ENCODE measurements around the gene UST.

UST gene

GRCh38 chr6:149046822-149047246 is 300.0 kb downstream of the UST start:
- no peak overlapping the region for H2AFZ ChIP-seq (ENCODE audit: low read depth)
- H3K79me2 ChIP-seq (ENCODE audit: insufficient read depth, low read depth): no peaks in the 10 kb centered on the region
- no peaks in the 10 kb centered on the region for H3K36me3 ChIP-seq (ENCODE audit: insufficient read depth)
- H3K27me3 ChIP-seq (ENCODE audit: insufficient read depth, low read depth): no peaks in the 10 kb centered on the region
- H3K4me3 ChIP-seq (IDR thresholded peaks at IDR 0.05; ENCODE audit: insufficient read depth, low read depth, low read length): no peak overlapping the region
- H3K4me2 ChIP-seq: peak overlapping the region; percentile 75
- H4K20me1 ChIP-seq (ENCODE audit: insufficient read depth): no peaks in the 10 kb centered on the region
- peaks cover 17% of the 10 kb centered on the region for H3K4me1 ChIP-seq (ENCODE audit: low read depth, poor library complexity, severe bottlenecking)
- H3K27ac ChIP-seq: no peak overlapping the region
- TF ChIP-seq CTCF (conservative IDR thresholded peaks at IDR 0.05; ENCODE audit: low read depth, low read length): no peak
- no peak overlapping the region for H3K9ac ChIP-seq

GRCh38 chr6:149049230-149049629 is 302.4 kb downstream of the UST start:
- Histone ChIP-seq H3K4me3 (IDR thresholded peaks at IDR 0.05; ENCODE audit: insufficient read depth, low read depth, low read length) (no peak overlapping the region), H3K4me1 (ENCODE audit: low read depth, poor library complexity, severe bottlenecking) (peaks cover 17% of the 10 kb centered on the region), H3K4me2 (no peak overlapping the region), H4K20me1 (ENCODE audit: insufficient read depth) (no peaks in the 10 kb centered on the region), H3K36me3 (ENCODE audit: insufficient read depth) (no peaks in the 10 kb centered on the region), H3K27ac (no peak overlapping the region), H3K27me3 (ENCODE audit: insufficient read depth, low read depth) (no peaks in the 10 kb centered on the region), H3K79me2 (ENCODE audit: insufficient read depth, low read depth) (no peaks in the 10 kb centered on the region), H3K9ac (no peak overlapping the region), H2AFZ (ENCODE audit: low read depth) (no peak overlapping the region)
- no peak for TF ChIP-seq CTCF (conservative IDR thresholded peaks at IDR 0.05; ENCODE audit: low read depth, low read length)

- H3K9ac ChIP-seq: no peak overlapping the region
- no peaks in the 10 kb centered on the region for H3K79me2 ChIP-seq (ENCODE audit: insufficient read depth, low read depth)
- H3K36me3 ChIP-seq (ENCODE audit: insufficient read depth): no peaks in the 10 kb centered on the region
- H3K27me3 ChIP-seq (ENCODE audit: insufficient read depth, low read depth): no peaks in the 10 kb centered on the region
- no peak overlapping the region for H3K4me3 ChIP-seq (IDR thresholded peaks at IDR 0.05; ENCODE audit: insufficient read depth, low read depth, low read length)
- TF ChIP-seq CTCF (conservative IDR thresholded peaks at IDR 0.05; ENCODE audit: low read depth, low read length): no peak
- no peak overlapping the region for H3K27ac ChIP-seq
- H3K4me1 ChIP-seq (ENCODE audit: low read depth, poor library complexity, severe bottlenecking): peaks cover 17% of the 10 kb centered on the region
- no peaks in the 10 kb centered on the region for H4K20me1 ChIP-seq (ENCODE audit: insufficient read depth)
- no peak overlapping the region for H3K4me2 ChIP-seq
- no peak overlapping the region for H2AFZ ChIP-seq (ENCODE audit: low read depth)
These were observed 303.3 kb downstream of the UST start for GRCh38 chr6:149050160-149050559.

- Histone ChIP-seq H2AFZ (ENCODE audit: low read depth) (no peak overlapping the region), H3K36me3 (ENCODE audit: insufficient read depth) (no peaks in the 10 kb centered on the region), H3K79me2 (ENCODE audit: insufficient read depth, low read depth) (no peaks in the 10 kb centered on the region), H3K9ac (no peak overlapping the region), H4K20me1 (ENCODE audit: insufficient read depth) (no peaks in the 10 kb centered on the region), H3K4me2 (no peak overlapping the region), H3K4me3 (IDR thresholded peaks at IDR 0.05; ENCODE audit: insufficient read depth, low read depth, low read length) (no peak overlapping the region), H3K27me3 (ENCODE audit: insufficient read depth, low read depth) (no peaks in the 10 kb centered on the region), H3K27ac (no peak overlapping the region), H3K4me1 (ENCODE audit: low read depth, poor library complexity, severe bottlenecking) (peaks cover 6% of the 10 kb centered on the region)
- no peak for TF ChIP-seq CTCF (conservative IDR thresholded peaks at IDR 0.05; ENCODE audit: low read depth, low read length)
These were observed 305.7 kb downstream of the UST start for GRCh38 chr6:149052350-149053106.

Data from KMS-11 (cell line).